IMR-90 (cell line): ENCODE results near the gene TSPEAR. TPM values are rescaled to one million over a fixed set of nuclear protein-coding genes. Genes with fewer than 3 reads are reported as not detected.

Experiments
- ATAC-seq: fragments of 200-7000 bp; cut with Tn5 transposase; 2 replicates; pipeline ENCODE4 v1.9.1; 2020; ENCODE audit warnings: low read depth, mild to moderate bottlenecking, moderate library complexity
- BruUV-seq: library from RNA; stranded (reverse); fragments of 400-500 nt; replicated peaks from 2 replicates; lab custom pipeline; 2021; lab: Mats Ljungman, UMichigan
- CTCF ChIA-PET: fragments of 300-600 bp; formaldehyde crosslinking; extraction: SDS; loops from one replicate; lab custom pipeline; 2021; ENCODE audit warnings: antibody characterized with exemption; lab: Yijun Ruan, JAX
- POLR2A ChIA-PET: fragments of 300-600 bp; sonication (Branson Sonifier 250); formaldehyde crosslinking; loops from one replicate; lab custom pipeline; 2022; ENCODE audit warnings: antibody characterized with exemption; ENCODE audit not compliant: unreplicated experiment; lab: Charles Lee
- DNase-seq: peaks from one replicate; pipeline ENCODE4 v3.0.0; 2013
- H2AFZ ChIP-seq: replicated peaks from 2 replicates; pipeline ENCODE3; 2013; ENCODE audit warnings: low read length, mild to moderate bottlenecking; ENCODE audit not compliant: poor library complexity
- H2AK5ac ChIP-seq: 2 replicates; pipeline ENCODE4 v1.6.1; 2013; ENCODE audit warnings: low read depth, low read length, inconsistent platforms
- H2AK9ac ChIP-seq: replicated peaks from 2 replicates; pipeline ENCODE3; 2013; ENCODE audit warnings: mild to moderate bottlenecking, low read depth, low read length, moderate library complexity; ENCODE audit not compliant: poor library complexity
- H2BK120ac ChIP-seq: 2 replicates; pipeline ENCODE4 v1.6.1; 2013; ENCODE audit warnings: low read depth, low read length, inconsistent platforms
- H2BK15ac ChIP-seq: 3 replicates; pipeline ENCODE4 v1.6.1; 2013; ENCODE audit warnings: low read depth, low read length, inconsistent platforms
- H2BK20ac ChIP-seq: 2 replicates; pipeline ENCODE4 v1.6.1; 2013; ENCODE audit warnings: low read depth, mild to moderate bottlenecking, inconsistent platforms, low read length, moderate library complexity
- H2BK5ac ChIP-seq: 2 replicates; pipeline ENCODE4 v1.6.1; 2013; ENCODE audit warnings: mild to moderate bottlenecking, low read depth, low read length, inconsistent platforms; ENCODE audit not compliant: poor library complexity, severe bottlenecking
- H3K14ac ChIP-seq: replicated peaks from 2 replicates; pipeline ENCODE4 v1.6.1; 2013; ENCODE audit warnings: low read depth, low read length, inconsistent platforms
- H3K18ac ChIP-seq: 2 replicates; pipeline ENCODE4 v1.6.1; 2013; ENCODE audit warnings: low read depth, low read length, control low read depth
- H3K23ac ChIP-seq: 2 replicates; pipeline ENCODE4 v1.6.1; 2013; ENCODE audit warnings: low read depth, low read length, inconsistent platforms
- H3K27ac ChIP-seq: 2 replicates; pipeline ENCODE4 v1.5.1; 2013; ENCODE audit warnings: mild to moderate bottlenecking, control low read depth, low read length; ENCODE audit not compliant: insufficient read depth
- H3K27me3 ChIP-seq: 2 replicates; pipeline ENCODE4 v1.6.1; 2013; ENCODE audit warnings: low read length; ENCODE audit not compliant: control insufficient read depth, insufficient read depth
- H3K36me3 ChIP-seq: 2 replicates; pipeline ENCODE4 v1.6.1; 2013; ENCODE audit warnings: low read length, mixed read lengths; ENCODE audit not compliant: control insufficient read depth, insufficient read depth
- H3K4ac ChIP-seq: 2 replicates; pipeline ENCODE4 v1.6.1; 2013; ENCODE audit warnings: low read depth, low read length, inconsistent platforms
- H3K4me1 ChIP-seq: 2 replicates; pipeline ENCODE4 v1.6.1; 2013; ENCODE audit warnings: low read length, mixed read lengths; ENCODE audit not compliant: control insufficient read depth, insufficient read depth
- H3K4me2 ChIP-seq: 2 replicates; pipeline ENCODE4 v1.6.1; 2013; ENCODE audit warnings: low read depth, mild to moderate bottlenecking, control low read depth, low read length, moderate library complexity
- H3K4me3 ChIP-seq: 2 replicates; pipeline ENCODE4 v1.5.1; 2013; ENCODE audit warnings: low read depth, mild to moderate bottlenecking, control low read depth, low read length, moderate library complexity; ENCODE audit not compliant: insufficient read depth
- H3K56ac ChIP-seq: 2 replicates; pipeline ENCODE4 v1.6.1; 2013; ENCODE audit warnings: low read length, inconsistent platforms; ENCODE audit not compliant: insufficient read depth; ENCODE audit errors: extremely low read depth
- H3K79me1 ChIP-seq, 2 experiments: 2 replicates each; pipeline ENCODE4 v1.6.1; 2013; ENCODE audit warnings: low read length in 2 of 2, inconsistent platforms in 1 of 2, low read depth in 1 of 2
- H3K9ac ChIP-seq: 2 replicates; pipeline ENCODE4 v1.6.1; 2013; ENCODE audit warnings: low read depth, low read length, control low read depth
- H3K9me1 ChIP-seq: 2 replicates; pipeline ENCODE4 v1.6.1; 2013; ENCODE audit warnings: low read length, inconsistent platforms; ENCODE audit not compliant: insufficient read depth
- H3K9me3 ChIP-seq: 2 replicates; pipeline ENCODE4 v1.6.1; 2013; ENCODE audit warnings: low read length; ENCODE audit not compliant: control insufficient read depth, insufficient read depth
- H4K20me1 ChIP-seq: 2 replicates; pipeline ENCODE4 v1.6.1; 2013; ENCODE audit warnings: low read length, inconsistent platforms; ENCODE audit not compliant: insufficient read depth
- H4K5ac ChIP-seq: 2 replicates; pipeline ENCODE4 v1.6.1; 2013; ENCODE audit warnings: mild to moderate bottlenecking, low read depth, low read length, control low read depth
- H4K8ac ChIP-seq, 2 experiments: 2 replicates each; pipeline ENCODE4 v1.6.1; 2013; ENCODE audit warnings: low read depth in 2 of 2, low read length in 2 of 2, control low read depth in 1 of 2, inconsistent platforms in 1 of 2
- H4K91ac ChIP-seq: 2 replicates; pipeline ENCODE4 v1.6.1; 2013; ENCODE audit warnings: low read depth, low read length, inconsistent platforms; ENCODE audit not compliant: insufficient read depth
- BHLHE40 ChIP-seq: fragments of 150-350 bp; IDR thresholded peaks from 2 replicates; pipeline ENCODE4 v1.6.1; 2016; ENCODE audit warnings: mild to moderate bottlenecking, low read depth, low read length
- CEBPB ChIP-seq: IDR thresholded peaks from 2 replicates; pipeline ENCODE4 v1.6.1; 2012; ENCODE audit warnings: low read depth, low read length, improper control_type of control experiment
- CHD1 ChIP-seq: IDR thresholded peaks from 2 replicates; pipeline ENCODE4 v1.6.1; 2012; ENCODE audit warnings: low read depth, low read length, improper control_type of control experiment
- FOS ChIP-seq: fragments of 150-350 bp; IDR thresholded peaks from 2 replicates; pipeline ENCODE4 v1.6.1; 2016; ENCODE audit warnings: low read depth, low read length
- MAFK ChIP-seq: IDR thresholded peaks from 2 replicates; pipeline ENCODE4 v1.6.1; 2012; ENCODE audit warnings: low read depth, low read length, improper control_type of control experiment
- MAZ ChIP-seq: IDR thresholded peaks from 2 replicates; pipeline ENCODE4 v1.6.1; 2012; ENCODE audit warnings: low read depth, mild to moderate bottlenecking, low read length, improper control_type of control experiment, moderate library complexity, borderline replicate concordance
- MXI1 ChIP-seq: IDR thresholded peaks from 2 replicates; pipeline ENCODE4 v1.6.1; 2012; ENCODE audit warnings: low read depth, mild to moderate bottlenecking, low read length, moderate library complexity, borderline replicate concordance
- NFE2L2 ChIP-seq: fragments of 150-350 bp; IDR thresholded peaks from 2 replicates; pipeline ENCODE4 v1.6.1; 2016; ENCODE audit warnings: low read depth, mild to moderate bottlenecking, low read length
- POLR2A ChIP-seq: IDR thresholded peaks from 2 replicates; pipeline ENCODE4 v1.6.1; 2012; ENCODE audit warnings: mild to moderate bottlenecking, low read depth, low read length
- RAD21 ChIP-seq: IDR thresholded peaks from 2 replicates; pipeline ENCODE4 v1.6.1; 2012; ENCODE audit warnings: low read length, improper control_type of control experiment
- RCOR1 ChIP-seq: IDR thresholded peaks from 2 replicates; pipeline ENCODE4 v1.6.1; 2012; ENCODE audit warnings: mild to moderate bottlenecking, low read length, improper control_type of control experiment; ENCODE audit not compliant: insufficient replicate concordance
- RFX5 ChIP-seq: IDR thresholded peaks from 2 replicates; pipeline ENCODE4 v1.8.0; 2012; ENCODE audit warnings: low read depth, mild to moderate bottlenecking, low read length, moderate library complexity
- SMC3 ChIP-seq: fragments of 150-350 bp; IDR thresholded peaks from 2 replicates; pipeline ENCODE4 v1.6.1; 2016; ENCODE audit warnings: low read depth, mild to moderate bottlenecking, antibody characterized with exemption, low read length, moderate library complexity
- WGBS, 2 experiments: methylation state at CpG; one replicate each; pipeline versions ENCODE4 v1.1.5 to v1.1.7; 2013; ENCODE audit warnings: missing lambda C conversion rate in 2 of 2; ENCODE audit not compliant: insufficient read length in 1 of 2; ENCODE audit errors: extremely low coverage in 2 of 2; 5-methylcytosine and 5-hydroxymethylcytosine counted together
- dilution Hi-C: fragments of 300-500 bp; cut with HindIII; formaldehyde crosslinking; loops from one replicate; pipeline ENCODE4 v1.14.3; 2018; ENCODE audit warnings: low sequenced_read_pairs; ENCODE audit not compliant: unreplicated experiment
- in situ Hi-C: fragments of 300-500 bp; cut with MboI; formaldehyde crosslinking; loops from 3 replicates; pipeline ENCODE4 v1.14.3; 2019; ENCODE audit warnings: low sequenced_read_pairs, inconsistent platforms, mixed read lengths
- intact Hi-C: fragments of 100-400 bp; cut with micrococcal nuclease; formaldehyde crosslinking; loops from 2 replicates; pipeline ENCODE4 v1.10.0; 2022
- polyA plus RNA-seq, 3 experiments: library from polyadenylated mRNA; depleted of rRNA; stranded (reverse); fragments of >200 nt; gene quantifications; 2 replicates each; pipeline ENCODE4 v1.2.3, GENCODE V29; 2012; ENCODE audit warnings: low replicate concordance in 1 of 3
- total RNA-seq: library from RNA; depleted of rRNA; stranded (reverse); fragments of >200 nt; gene quantifications from 2 replicates; pipeline ENCODE4 v1.2.3, GENCODE V29; 2012
- TF ChIP-seq, protein P1 (sequence below): conservative IDR thresholded peaks from 2 replicates; pipeline ENCODE4 v1.5.1; 2012; ENCODE audit warnings: mild to moderate bottlenecking, low read depth, low read length, improper control_type of control experiment
- TF ChIP-seq, protein P2 (sequence below): fragments of 150-350 bp; IDR thresholded peaks from 2 replicates; pipeline ENCODE4 v1.6.1; 2016; ENCODE audit warnings: low read depth, mild to moderate bottlenecking, low read length, moderate library complexity, borderline replicate concordance
- TF ChIP-seq, protein P3 (sequence below): fragments of 150-350 bp; IDR thresholded peaks from 2 replicates; pipeline ENCODE4 v1.6.1; 2017; ENCODE audit warnings: mild to moderate bottlenecking, antibody characterized with exemption, low read length, low read depth

TSPEAR gene
- total and polyA plus RNA-seq, 2 of the 4 experiments (the other 2 are of a cell fraction): not detected

DNA sequence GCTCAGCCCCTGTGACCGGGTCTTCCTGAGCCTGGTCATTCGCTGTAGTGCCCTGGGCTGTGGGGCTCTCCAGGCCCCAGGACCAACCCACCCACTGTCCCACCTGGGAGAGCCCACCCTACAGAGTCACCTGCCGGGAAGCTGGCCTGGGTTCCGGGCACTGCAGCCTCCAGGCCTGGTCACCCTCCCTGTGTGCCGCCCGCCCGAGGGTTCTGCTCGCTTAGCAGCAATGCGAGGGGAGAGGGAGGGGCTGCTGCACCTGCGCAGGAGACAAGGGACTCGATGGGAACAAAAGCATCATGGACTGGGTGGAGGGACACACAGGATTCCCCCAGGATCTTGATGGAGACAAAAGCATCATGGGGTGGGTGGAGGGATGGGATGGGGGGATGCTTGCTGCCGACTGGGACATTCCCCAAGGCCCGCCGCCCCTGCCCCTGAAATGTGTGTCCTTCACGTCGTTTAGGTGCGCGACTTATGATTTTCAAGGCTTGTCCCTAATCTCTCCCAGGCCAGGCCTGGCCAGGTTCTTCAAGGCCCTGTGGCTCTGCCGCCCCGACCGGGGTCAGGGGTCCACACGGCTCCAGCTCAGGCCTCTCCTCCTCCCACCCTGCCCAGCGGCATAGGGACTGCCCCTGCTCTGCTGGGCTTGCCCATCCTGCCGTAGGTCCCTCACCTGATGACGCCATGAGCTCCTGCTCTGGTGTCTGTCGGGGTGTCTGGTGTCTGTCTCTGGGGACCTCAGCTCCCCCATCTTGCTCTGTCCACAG, 97.8 kb downstream of the TSPEAR start:
- dilution Hi-C loops (no loop called here), in situ Hi-C loops (no loop called here), intact Hi-C loops (no loop called here)
- no peak overlapping the region for H2AK5ac ChIP-seq
- H3K56ac ChIP-seq: no peak overlapping the region
- no peak overlapping the region for H3K4me2 ChIP-seq
- H3K27ac ChIP-seq: no peak overlapping the region
- H2AFZ ChIP-seq: no peak overlapping the region
- CTCF ChIA-PET: no interaction called here
- no peak overlapping the region for H2BK20ac ChIP-seq
- no peak overlapping the region for H3K14ac ChIP-seq
- no peaks in the 10 kb centered on the region for H3K9me1 ChIP-seq
- H3K9ac ChIP-seq: no peak overlapping the region
- no peaks in the 10 kb centered on the region for H3K79me1 ChIP-seq
- H2AK9ac ChIP-seq: no peak overlapping the region
- H4K91ac ChIP-seq: no peak overlapping the region
- DNase-seq (no peak), ATAC-seq (no peak)
- peaks cover 13% of the 10 kb centered on the region for H3K9me3 ChIP-seq
- no peak for TF ChIP-seq POLR2A
- no peak for TF ChIP-seq RCOR1
- TF ChIP-seq MXI1: no peak
- no peak for TF ChIP-seq MAZ
- TF ChIP-seq, protein P1, sequence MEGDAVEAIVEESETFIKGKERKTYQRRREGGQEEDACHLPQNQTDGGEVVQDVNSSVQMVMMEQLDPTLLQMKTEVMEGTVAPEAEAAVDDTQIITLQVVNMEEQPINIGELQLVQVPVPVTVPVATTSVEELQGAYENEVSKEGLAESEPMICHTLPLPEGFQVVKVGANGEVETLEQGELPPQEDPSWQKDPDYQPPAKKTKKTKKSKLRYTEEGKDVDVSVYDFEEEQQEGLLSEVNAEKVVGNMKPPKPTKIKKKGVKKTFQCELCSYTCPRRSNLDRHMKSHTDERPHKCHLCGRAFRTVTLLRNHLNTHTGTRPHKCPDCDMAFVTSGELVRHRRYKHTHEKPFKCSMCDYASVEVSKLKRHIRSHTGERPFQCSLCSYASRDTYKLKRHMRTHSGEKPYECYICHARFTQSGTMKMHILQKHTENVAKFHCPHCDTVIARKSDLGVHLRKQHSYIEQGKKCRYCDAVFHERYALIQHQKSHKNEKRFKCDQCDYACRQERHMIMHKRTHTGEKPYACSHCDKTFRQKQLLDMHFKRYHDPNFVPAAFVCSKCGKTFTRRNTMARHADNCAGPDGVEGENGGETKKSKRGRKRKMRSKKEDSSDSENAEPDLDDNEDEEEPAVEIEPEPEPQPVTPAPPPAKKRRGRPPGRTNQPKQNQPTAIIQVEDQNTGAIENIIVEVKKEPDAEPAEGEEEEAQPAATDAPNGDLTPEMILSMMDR: no peak
- TF ChIP-seq CHD1: no peak
- TF ChIP-seq CEBPB: no peak
- no peak for TF ChIP-seq BHLHE40
- no peak for TF ChIP-seq MAFK
- TF ChIP-seq, protein P2, sequence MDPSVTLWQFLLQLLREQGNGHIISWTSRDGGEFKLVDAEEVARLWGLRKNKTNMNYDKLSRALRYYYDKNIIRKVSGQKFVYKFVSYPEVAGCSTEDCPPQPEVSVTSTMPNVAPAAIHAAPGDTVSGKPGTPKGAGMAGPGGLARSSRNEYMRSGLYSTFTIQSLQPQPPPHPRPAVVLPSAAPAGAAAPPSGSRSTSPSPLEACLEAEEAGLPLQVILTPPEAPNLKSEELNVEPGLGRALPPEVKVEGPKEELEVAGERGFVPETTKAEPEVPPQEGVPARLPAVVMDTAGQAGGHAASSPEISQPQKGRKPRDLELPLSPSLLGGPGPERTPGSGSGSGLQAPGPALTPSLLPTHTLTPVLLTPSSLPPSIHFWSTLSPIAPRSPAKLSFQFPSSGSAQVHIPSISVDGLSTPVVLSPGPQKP: no peak
- TF ChIP-seq FOS: no peak
- TF ChIP-seq RAD21: no peak
- TF ChIP-seq, protein P3, sequence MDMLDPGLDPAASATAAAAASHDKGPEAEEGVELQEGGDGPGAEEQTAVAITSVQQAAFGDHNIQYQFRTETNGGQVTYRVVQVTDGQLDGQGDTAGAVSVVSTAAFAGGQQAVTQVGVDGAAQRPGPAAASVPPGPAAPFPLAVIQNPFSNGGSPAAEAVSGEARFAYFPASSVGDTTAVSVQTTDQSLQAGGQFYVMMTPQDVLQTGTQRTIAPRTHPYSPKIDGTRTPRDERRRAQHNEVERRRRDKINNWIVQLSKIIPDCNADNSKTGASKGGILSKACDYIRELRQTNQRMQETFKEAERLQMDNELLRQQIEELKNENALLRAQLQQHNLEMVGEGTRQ: no peak
- no peak for TF ChIP-seq SMC3
- no peak for TF ChIP-seq RFX5
- no peak for TF ChIP-seq NFE2L2
- no peak overlapping the region for H3K4me3 ChIP-seq
- WGBS, 2 experiments: 75% methylated on average over 11 of the region's 26 CpGs; no CpG with 5 or more reads in 1 of the 2 experiments
- H2BK120ac ChIP-seq: no peak overlapping the region
- H3K36me3 ChIP-seq: no peaks in the 10 kb centered on the region
- no peaks in the 10 kb centered on the region for H3K4me1 ChIP-seq
- peaks cover 3% of the 10 kb centered on the region; the same call in 1 of the 2 replicates for H3K27me3 ChIP-seq
- H4K8ac ChIP-seq: no peak overlapping the region
- H3K18ac ChIP-seq: no peak overlapping the region
- H4K20me1 ChIP-seq: no peaks in the 10 kb centered on the region
- no peak overlapping the region for H4K5ac ChIP-seq
- BruUV-seq: no TSS peak
- H3K4ac ChIP-seq: no peak overlapping the region
- H2BK5ac ChIP-seq: no peak overlapping the region
- H2BK15ac ChIP-seq: no peak overlapping the region
- H3K23ac ChIP-seq: no peak overlapping the region
- POLR2A ChIA-PET: no interaction called here
